MM.1S (cell line): ENCODE measurements around the gene GLIS2.

Experiments
- CTCF ChIP-seq: fragments of 300-600 bp; sonication (generic); IDR thresholded peaks from 2 replicates; pipeline ENCODE4 v1.5.1; 2016; ENCODE audit warnings: antibody characterized with exemption, low read length, mixed read lengths
- EZH2 ChIP-seq: fragments of 300-600 bp; sonication (generic); optimal IDR thresholded peaks from 2 replicates; pipeline ENCODE3; 2017; ENCODE audit warnings: low read depth, mild to moderate bottlenecking, antibody characterized with exemption, low read length, mixed read lengths

GRCh38 chr16:4386451-4386805, 70.6 kb downstream of the GLIS2 start:
- TF ChIP-seq CTCF (no peak), EZH2 (no peak)
